NCI-H510A (cell line): ENCODE measurements around the gene LRPAP1.
"Not testable (repeated sequence)": the region's sequence is repeated elsewhere in the genome, so short reads cannot be mapped to it uniquely, and the experiment has no call there.

Source experiments
- DNase-seq: peaks from one replicate; lab custom pipeline; 2025; lab: John Stamatoyannopoulos, UW

LRPAP1 gene

DNA sequence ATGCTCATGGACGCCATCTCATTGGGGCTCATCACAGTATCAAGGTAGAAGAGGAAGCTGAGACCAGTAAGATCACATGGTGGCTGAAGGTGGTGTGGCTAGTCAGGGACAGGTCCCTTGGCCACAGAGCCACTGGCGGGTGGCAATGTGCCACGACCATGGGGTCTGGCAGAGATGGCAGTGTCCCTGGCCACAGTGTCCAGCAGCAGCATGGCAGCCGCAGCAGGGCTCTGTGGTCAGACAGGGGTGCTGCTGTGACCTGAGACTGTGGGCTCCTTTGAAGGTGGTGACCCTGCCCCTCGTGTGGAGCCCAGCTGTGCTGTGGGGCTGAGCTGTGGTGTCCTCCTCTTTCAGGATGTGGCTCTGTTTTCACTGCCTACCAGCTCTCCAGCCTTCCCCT, 71.3 kb downstream of the LRPAP1 start:
- no peak for DNase-seq

DNA sequence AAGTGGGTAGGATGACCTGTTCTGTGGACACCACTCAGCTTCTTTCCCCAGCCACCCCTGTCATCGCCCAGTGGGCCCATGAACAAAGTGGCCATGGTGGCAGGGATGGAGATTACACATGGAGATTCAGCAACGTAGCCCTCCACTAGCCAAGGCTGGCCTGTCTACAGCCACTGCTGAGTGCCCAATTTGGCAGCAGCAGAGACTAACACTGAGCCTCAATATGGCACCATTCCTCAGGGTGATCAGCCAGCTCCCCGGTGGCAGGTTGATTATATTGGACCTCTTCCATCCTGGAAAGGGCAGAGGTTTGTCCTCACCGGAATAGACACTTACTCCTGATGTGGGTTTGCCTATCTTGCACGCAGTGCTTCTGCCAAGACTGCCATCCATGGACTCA, 73.1 kb downstream of the LRPAP1 start:
- DNase-seq, result not testable (repeated sequence)

DNA sequence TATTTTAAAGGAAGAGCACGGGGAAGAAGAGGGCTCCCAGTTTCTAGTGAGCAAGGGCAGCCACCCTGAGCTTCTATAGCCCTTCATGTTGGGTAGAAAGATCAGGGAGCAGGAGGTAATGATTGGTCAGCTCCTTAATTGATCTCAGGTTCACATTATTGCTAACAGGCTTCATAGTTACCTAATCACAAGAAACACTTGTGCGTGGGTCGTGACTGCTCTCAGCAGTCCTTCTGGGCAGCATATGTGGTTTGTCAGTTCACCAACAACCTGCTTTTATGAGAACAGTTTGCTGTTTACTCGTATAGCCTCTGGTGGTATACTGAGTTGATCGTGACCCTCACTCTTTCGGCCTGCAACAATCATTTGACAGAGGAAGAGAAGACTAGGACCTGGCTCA, 73.9 kb downstream of the LRPAP1 start:
- DNase-seq, result no peak

DNA sequence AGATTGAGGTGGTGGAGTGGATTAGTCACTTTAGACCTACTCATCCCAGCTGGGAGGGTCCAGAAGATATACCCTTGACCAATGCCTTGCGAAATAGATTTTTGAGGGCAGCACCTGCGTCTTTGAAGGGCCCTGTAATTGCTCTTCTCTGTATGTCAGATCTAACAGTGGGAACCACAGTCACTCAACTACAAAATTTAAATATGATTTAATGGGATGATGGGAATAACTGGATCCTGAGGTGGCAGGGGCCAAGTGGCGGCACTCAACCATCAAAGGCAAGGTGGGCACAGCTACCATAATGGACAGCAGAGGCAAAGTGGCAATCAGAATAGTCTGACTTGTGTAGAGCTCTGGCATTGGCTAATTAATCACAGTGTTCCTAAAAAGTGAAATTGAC, 76.6 kb downstream of the LRPAP1 start:
- not testable (repeated sequence) for DNase-seq
